Neutrophil (primary cell): ENCODE results near the gene RBKS.
A peak's percentile ranks its signal among the peaks of the same experiment; 100 is the strongest.

Experiments
- H3K27ac ChIP-seq: fragments of 200-600 bp; sonication (generic); 2 replicates; pipeline ENCODE4 v1.5.1; 2016; ENCODE audit warnings: mild to moderate bottlenecking, moderate library complexity
- H3K27me3 ChIP-seq: fragments of 200-600 bp; sonication (generic); 2 replicates; pipeline ENCODE4 v1.6.0; 2016; ENCODE audit warnings: mild to moderate bottlenecking
- H3K36me3 ChIP-seq: fragments of 200-600 bp; sonication (generic); 2 replicates; pipeline ENCODE4 v1.5.1; 2017
- H3K4me1 ChIP-seq, 2 experiments: fragments of 200-600 bp in 1 of 2; sonication (generic) in 1 of 2; 1 replicate in 1 of 2; 2 replicates in 1 of 2; pipeline versions ENCODE4 v1.5.1 to v1.6.1; 2013 to 2016; ENCODE audit warnings: low read depth in 1 of 2, low read length in 1 of 2, mild to moderate bottlenecking in 1 of 2, moderate library complexity in 1 of 2; ENCODE audit not compliant: control insufficient read depth in 1 of 2, insufficient read depth in 1 of 2
- H3K4me3 ChIP-seq, 2 experiments: fragments of 200-600 bp in 1 of 2; sonication (generic) in 1 of 2; 1 replicate in 1 of 2; 2 replicates in 1 of 2; pipeline ENCODE4 v1.5.1; 2013 to 2016; ENCODE audit warnings: low read depth in 1 of 2, low read length in 1 of 2, mild to moderate bottlenecking in 1 of 2, moderate library complexity in 1 of 2
- H3K9me3 ChIP-seq: fragments of 200-600 bp; sonication (generic); 2 replicates; pipeline ENCODE4 v1.5.1; 2016
- CTCF ChIP-seq: fragments of 200-600 bp; sonication (generic); IDR thresholded peaks from 2 replicates; pipeline ENCODE4 v1.5.1; 2016; ENCODE audit warnings: antibody characterized with exemption

The RBKS gene

DNA sequence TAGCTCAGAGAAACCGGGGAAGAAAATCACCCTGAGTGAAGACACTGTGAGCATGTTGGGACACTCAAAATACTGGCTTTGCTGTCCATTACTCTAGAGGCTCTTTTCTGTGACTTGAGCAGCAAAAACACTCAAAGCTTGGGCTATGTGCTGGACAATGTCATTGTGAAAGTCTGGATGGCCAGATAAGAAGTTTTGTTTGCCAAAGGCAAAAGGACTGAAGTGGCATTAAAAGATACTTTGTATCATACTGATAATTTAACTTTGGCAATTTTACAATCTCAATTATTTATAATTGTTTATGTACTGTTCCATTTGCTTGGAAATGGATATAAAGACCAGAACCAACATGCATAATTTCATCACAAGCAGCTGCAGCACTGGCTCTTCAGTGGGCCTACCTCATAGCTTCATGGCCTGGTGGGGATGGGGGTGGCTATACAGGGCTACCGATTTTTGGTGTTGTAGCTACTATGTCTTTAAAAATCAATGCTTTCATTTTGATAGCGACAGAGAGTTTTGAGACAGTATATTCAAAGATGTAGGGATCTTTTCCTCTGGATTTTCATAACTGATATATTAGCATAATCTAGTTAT lies 51.1 kb downstream of the RBKS start:
- no peak overlapping the region for H3K27ac ChIP-seq
- H3K36me3 ChIP-seq: no peaks in the 10 kb centered on the region
- no peaks in the 10 kb centered on the region for H3K4me1 ChIP-seq
- no peak for TF ChIP-seq CTCF
- no peaks in the 10 kb centered on the region for H3K9me3 ChIP-seq
- H3K4me3 ChIP-seq: no peak overlapping the region
- H3K27me3 ChIP-seq: no peaks in the 10 kb centered on the region

DNA sequence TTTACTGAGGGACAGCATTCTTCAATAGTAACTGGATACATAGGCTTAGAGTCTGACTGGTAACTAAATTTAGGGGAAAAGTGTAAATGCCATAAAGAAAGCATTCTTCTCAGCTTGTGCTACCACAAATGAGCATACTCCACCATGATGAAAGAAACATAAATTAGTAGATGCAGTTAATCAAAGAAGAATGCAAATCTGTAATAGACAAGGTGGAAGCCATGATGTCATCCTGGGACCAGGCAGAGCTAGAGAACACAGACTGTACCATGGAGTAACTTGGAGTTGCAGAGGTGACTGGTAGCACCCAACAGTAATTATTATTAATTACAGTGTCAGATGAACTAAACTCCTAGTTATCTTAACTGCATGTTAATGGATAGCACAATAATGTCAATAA lies 51.7 kb downstream of the RBKS start:
- Histone ChIP-seq H3K4me3 (no peak overlapping the region), H3K27me3 (no peaks in the 10 kb centered on the region), H3K4me1 (no peaks in the 10 kb centered on the region), H3K9me3 (no peaks in the 10 kb centered on the region), H3K36me3 (no peaks in the 10 kb centered on the region), H3K27ac (no peak overlapping the region)
- TF ChIP-seq CTCF: no peak

- H3K36me3 ChIP-seq: no peaks in the 10 kb centered on the region
- H3K4me1 ChIP-seq: peaks cover 21% of the 10 kb centered on the region in 2 experiments
- H3K27me3 ChIP-seq: no peaks in the 10 kb centered on the region
- no peak for TF ChIP-seq CTCF
- H3K9me3 ChIP-seq: no peaks in the 10 kb centered on the region
- H3K4me3 ChIP-seq: no peak overlapping the region
- H3K27ac ChIP-seq: no peak overlapping the region
These were observed 56.3 kb downstream of the RBKS start for GRCh38 chr2:27833931-27834330.

GRCh38 chr2:27832396-27832795 lies 57.8 kb downstream of the RBKS start:
- H3K36me3 ChIP-seq: no peaks in the 10 kb centered on the region
- H3K4me1 ChIP-seq: peaks cover 21% of the 10 kb centered on the region in 2 experiments
- H3K4me3 ChIP-seq: no peak overlapping the region
- no peak for TF ChIP-seq CTCF
- H3K27me3 ChIP-seq: no peaks in the 10 kb centered on the region
- peak overlapping the region; percentile 80 for H3K27ac ChIP-seq
- no peaks in the 10 kb centered on the region for H3K9me3 ChIP-seq

DNA sequence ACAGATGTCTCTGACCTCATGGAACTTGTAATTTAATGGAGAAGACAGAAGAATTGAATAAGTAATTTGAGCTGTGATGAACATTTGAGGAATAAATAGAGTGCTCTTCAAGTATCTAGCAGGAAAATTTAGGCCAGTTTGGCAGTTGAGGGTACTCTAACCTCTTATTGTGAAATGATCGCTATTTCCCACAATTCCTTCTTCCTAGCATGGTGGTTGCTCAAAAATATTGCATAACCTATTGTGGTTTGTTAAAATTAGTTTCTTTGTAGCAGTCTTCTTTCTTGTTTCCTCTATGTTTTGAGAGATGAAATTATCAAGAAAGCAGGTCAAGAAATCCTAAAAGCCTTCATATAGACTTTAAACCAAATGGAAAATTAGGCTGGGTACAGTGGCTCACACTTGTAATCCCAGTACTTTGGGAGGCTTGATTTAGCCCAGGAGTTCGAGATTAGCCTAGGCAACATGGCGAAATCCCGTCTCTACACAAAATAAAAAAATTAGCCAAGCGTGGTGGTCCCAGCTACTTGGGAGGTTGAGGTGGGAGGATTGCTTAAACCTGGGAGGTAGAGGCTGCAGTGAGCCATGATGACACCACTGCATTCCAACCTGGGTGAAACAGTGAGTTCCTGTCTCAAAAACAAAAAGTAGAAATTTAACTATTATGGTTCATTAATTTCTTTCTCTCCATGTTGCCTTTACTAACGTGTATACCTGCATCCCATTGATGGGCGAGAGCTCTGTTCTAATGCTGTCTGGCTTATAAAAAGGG lies 58.7 kb downstream of the RBKS start:
- Histone ChIP-seq H3K4me1 (peaks cover 21% of the 10 kb centered on the region in 2 experiments), H3K36me3 (no peaks in the 10 kb centered on the region), H3K9me3 (no peaks in the 10 kb centered on the region), H3K27me3 (no peaks in the 10 kb centered on the region), H3K4me3 (peak overlapping the region; percentile 33 to 42), H3K27ac (peak overlapping the region; percentile 80)
- TF ChIP-seq CTCF: no peak
